ENCODE measurements around the gene AUH.

The AUH gene

DNA sequence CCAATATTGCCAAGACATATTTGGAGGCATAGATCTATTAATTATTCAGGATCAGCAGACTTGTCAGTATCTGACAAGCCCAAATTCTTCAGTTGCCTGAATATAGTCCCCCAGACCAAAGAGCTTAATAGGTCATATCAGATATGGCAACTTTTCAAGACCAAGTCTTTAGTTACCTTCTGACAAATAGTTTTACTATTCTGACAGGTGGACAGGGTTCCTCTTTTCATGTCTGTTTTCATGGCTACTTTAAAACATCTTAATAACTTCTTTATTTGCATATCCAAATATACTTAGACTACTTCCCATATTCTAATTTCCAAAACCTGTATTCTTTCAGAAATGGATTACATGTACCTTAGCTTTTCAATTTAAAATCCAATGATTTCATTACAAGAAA, 65.4 kb downstream of the AUH start:
- no peak for DNase-seq (ENCODE audit: low read depth in 2 of 2)

DNA sequence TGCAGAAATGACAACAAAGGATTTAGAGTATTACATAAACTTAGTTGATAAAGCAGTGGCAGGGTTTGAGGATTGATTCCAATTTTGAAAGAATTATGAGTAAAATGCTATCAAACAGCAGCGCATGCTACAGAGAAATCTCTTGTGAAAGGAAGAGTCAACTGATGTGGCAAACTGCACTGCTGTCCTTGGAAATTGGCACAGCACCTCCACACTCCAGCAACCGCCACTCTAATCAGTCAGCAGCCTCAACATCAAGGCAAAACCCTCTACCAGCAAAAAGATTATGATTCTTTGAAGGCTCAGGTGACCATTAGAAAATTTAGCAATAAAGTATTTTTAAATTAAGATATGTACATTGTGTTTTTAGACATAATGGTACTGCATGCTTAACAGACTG, 66.4 kb downstream of the AUH start:
- DNase-seq (ENCODE audit: low read depth in 2 of 2), result no peak

DNA sequence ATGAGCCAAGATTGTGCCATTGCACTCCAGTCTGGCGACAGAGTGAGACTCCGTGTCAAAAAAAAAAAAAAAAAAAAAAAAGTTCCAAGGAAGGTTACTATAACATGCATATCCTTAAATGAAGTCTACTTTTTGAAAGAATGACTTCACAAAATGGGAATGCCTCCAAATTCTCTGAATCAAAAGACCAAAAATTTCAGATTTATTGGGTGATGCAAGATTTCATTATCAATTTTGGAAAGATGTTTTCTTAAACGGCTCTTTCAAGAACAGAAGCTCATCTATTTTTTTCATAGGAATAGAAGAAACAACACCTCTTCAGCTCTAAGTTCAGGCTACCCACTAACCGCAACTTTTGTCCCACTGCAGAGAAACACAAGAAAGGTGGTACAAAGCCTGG, 69.9 kb downstream of the AUH start:
- DNase-seq (ENCODE audit: low read depth in 2 of 2), result no peak

DNA sequence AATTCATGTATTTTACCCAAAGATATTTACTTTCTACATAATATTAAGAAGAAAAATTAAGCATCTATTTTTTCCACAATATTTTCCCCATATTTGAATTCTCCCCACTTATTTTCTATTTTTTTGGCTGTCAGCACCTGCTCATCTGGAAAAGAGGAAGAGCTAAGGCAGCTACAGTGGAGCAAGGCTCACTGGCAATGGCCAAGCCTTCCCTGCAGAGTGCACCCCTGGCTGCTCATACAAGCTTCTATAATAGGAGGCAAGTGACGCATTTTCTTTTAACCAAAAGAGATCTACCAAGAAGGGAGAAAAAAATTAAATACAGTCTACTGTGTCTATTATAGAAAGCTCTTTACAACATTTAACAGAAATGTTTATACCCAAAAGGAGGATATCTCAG, 72.5 kb downstream of the AUH start:
- DNase-seq (ENCODE audit: low read depth in 2 of 2), result no peak

DNA sequence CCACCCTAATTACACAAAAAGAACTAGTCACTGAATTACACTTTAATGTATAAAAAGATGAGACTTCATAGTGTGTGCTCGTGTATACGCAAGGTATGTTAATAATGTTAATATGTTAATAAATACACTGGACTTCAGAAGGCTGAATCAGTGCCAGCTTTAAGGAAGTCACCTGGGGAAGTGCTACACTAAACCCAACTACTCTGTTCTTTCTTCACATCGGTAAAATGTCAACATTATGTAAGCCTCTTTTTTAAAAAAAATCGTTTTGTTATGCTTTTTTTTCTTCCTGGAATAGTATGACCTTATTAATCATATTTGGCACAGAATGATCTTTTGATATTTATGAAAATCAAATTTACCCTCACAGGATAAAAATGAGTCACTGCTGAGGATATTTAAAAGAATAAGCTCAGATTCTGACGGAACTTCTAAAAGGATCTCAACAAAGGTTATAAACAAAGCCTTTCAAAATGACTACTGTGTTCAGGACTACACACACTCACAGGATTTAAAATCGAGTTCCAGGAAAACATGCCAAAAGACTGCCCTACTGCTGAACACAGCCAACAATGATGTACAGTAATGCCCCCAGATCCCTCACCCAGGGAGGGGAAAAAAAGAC, 75.9 kb downstream of the AUH start:
- no peak for DNase-seq (ENCODE audit: low read depth in 2 of 2)

DNA sequence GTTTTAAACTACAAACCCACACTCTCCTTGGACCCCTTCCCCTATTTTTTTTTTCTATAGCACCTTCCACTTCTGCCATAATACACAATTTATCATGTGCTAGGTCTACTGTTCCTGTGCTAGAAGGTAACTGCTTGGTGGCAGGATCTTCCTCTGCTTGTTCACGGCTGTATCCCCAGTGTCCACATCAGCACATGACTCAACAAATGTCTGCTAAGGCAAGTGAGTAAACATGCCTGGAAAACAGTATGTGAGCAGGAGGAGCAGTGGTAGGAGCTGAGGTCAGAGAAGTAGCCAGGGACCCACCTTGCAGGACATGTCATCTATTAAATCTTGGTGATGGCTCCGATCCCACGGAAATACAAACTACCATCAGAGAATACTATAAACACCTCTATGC, 79.4 kb downstream of the AUH start:
- DNase-seq (ENCODE audit: low read depth in 2 of 2), result no peak

DNA sequence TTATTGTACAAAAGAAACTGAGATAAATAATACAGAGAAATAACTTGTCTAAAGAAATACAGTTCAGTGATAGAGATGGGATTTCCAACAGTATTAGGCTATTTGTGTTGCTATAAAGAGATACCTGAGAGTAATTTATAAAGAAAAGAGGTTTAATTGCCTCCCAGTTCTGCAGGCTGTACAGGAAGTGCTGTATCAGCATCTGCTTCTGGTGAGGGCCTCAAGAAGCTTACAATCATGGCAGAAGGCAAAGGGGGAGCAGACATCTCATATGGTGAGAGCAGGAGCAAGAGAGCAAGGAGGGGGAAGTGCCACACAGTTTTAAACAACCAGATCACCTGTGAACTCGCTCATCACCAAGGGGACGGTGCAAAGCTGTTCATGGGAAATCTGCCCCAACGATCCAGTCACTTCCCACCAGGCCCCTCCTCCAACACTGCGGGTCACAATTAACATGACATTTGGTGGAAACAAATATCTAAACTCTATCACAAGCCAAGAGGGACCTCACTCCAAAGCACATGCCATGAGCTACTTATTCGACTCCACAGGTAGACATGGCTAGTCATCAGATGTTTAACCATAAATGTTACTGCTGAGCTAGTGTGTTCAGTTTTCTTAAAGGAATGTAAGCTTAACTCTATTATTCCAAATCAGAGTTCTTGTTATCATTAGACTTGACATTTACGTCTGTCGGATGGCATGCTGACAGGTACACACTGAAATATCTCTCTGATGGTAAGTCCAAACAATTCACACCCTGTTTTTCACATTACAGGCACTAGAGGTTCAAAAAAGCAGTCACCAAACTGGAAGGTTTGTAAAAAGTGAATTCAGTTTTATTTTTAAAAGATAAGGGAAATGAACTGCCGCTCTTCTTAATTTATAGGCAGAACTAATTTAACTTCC, 82.2 kb downstream of the AUH start:
- no peak for DNase-seq (ENCODE audit: low read depth in 2 of 2)

DNA sequence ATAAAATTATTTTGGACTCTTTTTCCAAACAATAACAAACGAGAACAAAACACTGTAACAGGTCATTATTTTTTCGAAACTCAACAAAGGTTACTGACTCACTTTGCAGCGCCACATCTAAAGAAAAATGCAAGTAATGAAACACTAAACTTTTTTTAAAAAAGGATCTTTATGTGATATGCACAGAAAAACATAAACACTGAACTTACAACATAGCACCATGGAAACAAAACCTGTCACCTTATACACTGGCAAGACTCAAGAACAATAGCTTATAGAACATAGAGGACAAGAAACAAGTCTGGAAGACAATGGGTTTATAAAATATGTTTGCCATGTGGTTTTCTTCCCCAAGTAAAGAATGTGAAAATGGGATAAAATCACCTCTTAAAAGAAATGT, 85.2 kb downstream of the AUH start:
- no peak for DNase-seq (ENCODE audit: low read depth in 2 of 2)

DNA sequence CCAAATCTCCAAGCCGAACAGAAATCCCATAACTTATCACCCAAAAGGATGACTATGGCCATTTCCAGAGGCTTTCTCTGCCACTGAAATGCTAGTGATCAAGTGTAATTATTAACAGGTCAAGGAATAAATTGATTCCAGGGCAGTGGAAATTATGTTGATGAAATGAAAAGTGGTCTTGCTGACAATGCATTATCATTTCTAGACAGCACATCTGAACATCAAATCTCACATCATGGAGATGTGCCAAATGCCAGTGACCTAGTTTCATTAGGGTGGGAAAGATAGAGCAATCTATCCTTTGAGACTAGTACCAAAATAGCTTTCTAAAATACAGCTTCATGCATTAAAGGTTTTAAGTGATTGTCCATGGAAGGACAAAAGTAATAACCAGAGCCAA, 86.1 kb downstream of the AUH start:
- no peak for DNase-seq (ENCODE audit: low read depth in 2 of 2)

DNA sequence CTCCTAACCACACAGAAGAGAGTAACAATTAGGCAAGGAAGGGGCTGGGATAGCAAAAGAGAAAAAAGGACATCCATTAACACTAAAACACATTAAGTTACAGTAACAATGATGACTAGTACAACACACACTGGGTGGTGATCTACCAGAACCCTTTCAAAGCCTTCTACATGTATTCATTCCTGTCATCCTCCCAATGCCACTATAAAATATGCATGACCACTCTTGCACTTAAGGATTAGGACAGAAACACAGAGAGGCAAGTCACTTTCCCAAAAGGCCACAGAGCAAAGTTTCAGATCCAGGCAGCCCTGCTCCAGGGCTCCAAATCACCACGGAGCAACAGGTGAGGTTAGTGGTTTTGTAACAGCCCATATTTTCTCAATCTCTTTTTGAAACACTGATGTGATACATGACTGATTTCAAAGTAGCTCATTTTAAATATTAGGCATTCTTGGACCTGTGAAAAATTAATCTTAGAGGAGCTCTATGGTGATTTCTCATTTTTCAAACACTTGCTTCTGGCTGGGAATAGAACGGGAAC, 86.7 kb downstream of the AUH start:
- DNase-seq (ENCODE audit: low read depth in 2 of 2), result no peak

DNA sequence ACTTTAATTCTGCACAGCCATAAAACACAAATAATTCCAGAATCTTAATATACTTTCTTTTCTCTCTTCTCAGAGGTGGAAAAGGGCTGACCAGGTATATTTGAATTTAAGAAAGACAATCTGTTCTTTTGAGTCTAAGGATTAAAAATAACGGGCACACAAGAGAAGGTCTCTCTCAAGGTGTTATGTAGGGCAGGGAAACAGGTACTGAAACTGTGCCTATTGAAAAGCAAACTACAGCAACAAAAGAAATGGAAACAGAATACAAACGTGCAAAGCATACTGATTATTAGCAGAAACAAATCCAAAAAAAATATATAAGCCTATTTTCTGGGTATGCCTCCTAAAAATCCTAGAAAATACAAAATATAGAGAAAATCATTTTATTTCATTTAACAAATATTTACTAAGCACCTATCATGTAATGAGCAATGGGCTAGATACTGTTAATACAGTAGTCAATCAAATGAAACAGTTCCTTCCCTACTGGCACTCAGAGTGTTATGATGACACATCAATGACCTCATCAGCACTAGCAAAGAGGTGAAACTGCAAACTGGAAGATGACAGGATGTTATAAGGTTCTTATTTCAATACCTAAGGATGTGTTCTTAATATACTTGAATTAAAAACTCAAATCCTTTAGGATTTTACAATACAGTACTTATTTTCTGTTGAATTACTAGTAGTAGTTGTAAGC, 87.7 kb downstream of the AUH start:
- DNase-seq (ENCODE audit: low read depth in 2 of 2), result no peak

DNA sequence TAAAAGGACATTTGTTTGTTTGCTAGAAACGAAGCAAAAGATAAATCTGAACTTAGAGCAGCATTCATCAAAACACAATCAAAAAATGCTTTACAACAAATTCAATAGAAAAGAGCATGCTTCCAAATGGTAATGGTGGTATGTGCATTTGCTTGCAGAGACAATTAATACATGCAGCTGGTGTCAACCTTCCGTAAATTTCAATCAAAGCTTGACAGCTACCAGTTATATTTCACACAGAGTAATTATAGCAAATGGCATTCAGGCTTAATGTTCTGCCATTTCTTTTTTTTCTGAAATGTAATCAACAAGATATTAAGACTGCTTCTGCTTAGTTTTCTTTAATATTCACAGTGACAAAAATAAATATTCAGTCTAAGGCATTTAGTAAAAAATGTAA, 90.6 kb downstream of the AUH start:
- DNase-seq (ENCODE audit: low read depth in 2 of 2), result no peak

DNA sequence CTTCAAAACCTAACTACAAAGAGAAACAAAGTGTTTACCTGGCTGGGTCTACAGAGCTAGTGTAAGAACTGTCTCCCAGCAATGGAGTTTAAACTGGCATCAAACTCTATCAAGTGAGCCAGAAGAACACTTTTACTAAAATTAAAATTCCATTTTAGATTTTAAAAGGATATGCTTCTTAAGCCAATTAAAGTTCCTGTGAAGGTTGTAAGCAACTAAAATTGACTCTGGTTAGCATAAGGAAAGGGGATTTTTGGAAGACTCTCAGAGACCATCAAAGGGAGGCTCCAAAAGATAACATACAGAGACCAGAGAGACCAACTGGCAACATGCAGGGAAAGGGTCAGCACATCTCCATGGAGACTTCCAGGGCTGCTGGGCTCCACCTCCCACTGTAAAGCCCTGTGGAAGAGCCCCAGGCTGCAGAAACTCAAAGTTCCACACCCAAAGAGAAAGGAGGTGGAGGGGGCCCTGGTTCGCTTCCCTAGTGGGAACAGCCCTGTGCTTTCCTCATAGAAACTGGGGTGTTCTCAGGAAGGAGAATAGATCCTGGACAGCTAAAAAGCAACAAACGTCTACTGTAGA, 91.7 kb downstream of the AUH start:
- DNase-seq (ENCODE audit: low read depth in 2 of 2), result no peak

DNA sequence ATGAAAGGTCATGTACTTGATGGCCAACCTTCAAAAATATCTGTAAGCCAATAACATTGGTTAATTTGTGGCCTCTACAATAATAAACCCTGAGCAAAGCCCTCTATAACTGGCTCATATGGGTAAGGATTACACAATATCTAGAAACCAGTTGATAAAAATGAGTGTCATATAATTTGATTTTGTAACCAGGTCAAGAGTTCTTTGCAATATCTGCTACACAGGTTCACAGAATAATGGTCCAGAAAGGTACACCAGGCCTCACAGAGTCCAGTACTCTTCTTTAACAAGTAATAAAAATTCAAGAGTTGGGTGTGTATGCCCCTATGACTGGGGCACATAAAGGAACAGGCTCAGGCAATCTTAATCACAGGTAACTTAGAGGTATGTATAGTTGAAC, 95.3 kb downstream of the AUH start:
- no peak for DNase-seq (ENCODE audit: low read depth in 2 of 2)

DNA sequence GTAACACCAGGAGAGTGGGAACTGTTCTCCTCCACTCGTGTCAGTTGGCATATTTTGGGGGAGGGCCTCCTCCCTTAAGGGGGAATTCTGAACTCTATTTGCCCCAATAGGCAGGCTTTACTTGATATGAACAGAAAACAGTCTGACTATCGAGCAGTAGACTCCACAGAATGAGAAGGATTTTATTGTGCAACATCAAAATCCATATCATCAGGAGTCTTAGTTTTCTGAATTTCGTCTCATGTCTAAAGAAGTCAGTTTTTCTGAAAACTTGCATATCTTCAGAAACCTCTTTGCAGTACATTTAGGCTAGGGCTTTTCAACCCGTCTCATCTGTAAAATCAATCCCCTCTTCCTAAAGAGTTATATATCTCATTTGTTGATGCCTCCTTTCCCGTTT, 96.2 kb downstream of the AUH start:
- no peak for DNase-seq (ENCODE audit: low read depth in 2 of 2)

DNA sequence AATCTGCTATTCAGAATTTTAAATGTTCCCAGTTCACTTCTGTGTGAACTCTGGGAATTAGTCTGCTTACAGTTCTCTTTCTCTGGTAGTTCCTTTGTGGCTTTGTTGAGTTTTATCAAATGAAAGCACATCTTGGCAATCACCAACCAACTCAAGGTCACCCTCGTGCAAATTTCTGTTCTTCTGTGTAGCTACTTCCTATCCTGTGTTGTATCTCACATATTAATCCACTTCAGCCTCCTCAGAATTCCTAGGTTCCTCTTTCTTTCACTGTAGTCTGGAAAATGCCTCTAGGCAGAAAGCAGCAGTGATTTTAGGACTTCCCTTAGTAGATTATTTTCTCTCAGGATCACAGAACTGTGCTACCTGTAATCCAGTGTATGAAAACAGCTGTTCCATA, 100.3 kb downstream of the AUH start:
- DNase-seq (ENCODE audit: low read depth in 2 of 2), result no peak

DNA sequence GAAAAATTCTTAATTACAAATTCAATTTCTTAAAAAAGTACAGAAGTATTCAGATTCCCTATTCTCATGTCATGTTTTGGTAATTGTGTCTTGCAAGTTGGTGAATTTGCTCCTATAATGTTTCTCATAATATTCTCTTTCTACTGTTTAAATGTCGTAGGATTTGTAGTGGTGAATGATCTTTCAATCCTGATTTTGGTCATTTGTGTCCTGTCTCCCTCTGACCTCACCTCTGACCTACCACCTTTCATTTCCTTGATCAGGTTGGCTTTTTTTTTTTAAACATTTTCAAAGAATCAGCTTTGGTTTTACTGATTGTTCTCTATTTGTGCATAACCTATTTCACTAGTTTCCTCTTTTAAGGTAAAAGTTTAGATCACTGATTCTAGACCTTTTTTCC, 102.6 kb downstream of the AUH start:
- DNase-seq (ENCODE audit: low read depth in 2 of 2), result no peak

DNA sequence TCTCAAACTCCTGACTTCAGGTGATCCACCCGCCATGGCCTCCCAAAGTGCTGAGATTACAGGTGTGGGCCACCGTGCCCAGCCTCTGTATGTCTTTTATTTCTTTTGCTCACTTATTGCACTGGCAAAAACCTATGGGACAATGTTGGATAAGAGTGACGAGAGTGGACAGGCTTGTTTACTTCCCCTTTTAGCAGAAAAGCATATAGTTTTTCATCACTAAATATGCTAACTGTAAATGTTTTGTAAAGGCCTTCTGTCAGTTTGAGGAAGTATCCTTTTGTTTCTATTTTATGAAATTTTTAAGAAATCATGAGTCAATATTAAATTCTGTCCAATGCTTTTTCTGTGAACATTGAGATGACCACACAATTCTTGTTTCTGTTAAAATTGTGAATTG, 103.3 kb downstream of the AUH start:
- no peak for DNase-seq (ENCODE audit: low read depth in 2 of 2)

DNA sequence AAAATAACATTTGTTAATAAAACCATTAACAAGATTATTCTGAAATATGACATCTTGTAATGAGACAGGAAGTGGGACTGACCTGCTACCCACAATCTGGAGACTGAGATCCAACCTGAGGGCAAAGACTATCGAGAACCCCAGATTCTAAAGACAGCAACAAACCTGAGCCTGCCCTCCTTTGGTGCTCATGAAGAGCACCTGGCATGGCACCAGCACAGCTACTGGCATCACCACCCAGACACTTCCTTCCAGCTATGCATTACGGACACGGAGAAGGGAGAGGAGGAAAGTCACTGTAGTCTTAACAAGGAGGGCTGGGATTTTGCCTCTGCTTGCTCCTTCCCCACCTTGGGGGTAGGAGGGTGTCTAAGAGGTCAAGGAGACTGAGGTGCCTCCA, 105.5 kb downstream of the AUH start:
- no peak for DNase-seq (ENCODE audit: low read depth in 2 of 2)

DNA sequence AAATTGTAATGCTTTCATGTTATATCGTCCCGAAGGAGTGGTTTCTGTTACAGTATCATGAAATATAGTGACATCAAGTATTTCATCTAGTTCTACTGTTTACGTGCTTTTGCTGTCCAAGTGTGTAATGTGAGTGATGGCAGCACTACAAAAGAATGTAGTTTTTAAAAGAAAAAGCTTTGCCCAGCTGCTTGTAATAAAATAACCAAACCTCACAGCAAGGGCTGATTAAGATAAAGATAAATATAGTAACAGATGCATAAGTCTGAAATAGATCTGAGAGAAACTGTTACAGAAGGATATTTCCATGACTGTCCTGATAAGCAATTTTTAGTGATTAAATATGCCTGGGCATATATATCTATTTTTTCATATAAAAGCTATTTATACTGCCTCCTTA, 106.4 kb downstream of the AUH start:
- no peak for DNase-seq (ENCODE audit: low read depth in 2 of 2)

DNA sequence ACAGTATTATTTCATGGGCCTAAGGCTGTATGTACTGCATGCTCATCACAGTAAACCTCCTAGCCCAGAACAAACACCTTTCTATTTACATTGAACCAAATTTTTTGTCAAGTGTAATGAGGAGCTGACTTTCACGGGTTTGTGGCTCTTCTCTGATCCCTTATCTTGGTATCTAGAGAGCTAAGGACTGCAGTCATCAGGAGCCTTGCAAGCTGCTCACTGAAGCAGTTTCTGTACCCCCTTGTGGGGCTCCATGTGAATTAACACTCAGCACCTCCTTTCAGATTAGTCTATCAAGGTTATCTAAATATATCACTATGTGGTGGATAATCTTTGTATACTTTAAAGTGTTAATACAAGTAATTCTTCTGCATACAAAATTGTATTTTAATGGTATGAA, 108.2 kb downstream of the AUH start:
- DNase-seq (ENCODE audit: low read depth in 2 of 2), result peak in 1 of 2 donors; percentile 8

DNA sequence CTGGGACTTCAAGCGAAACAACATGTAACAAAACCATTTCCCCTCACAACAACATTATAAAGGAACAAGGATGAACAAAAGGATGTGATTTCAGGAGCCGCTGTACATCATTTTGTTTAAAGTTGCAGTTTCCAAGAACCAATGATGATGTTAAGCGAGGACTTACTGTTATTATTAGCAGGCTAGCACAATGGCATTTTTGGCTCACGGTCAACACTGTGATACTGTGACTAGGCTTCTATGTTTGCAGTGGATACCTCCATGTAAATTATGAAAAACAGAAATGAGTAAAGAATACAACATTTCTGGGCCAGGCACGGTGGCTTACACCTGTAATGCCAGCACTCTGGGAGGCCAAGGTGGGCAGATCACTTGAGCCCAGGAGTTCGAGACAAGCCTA, 113.0 kb downstream of the AUH start:
- DNase-seq (ENCODE audit: low read depth in 2 of 2), result no peak
